HG03159 (cell line): ENCODE measurements around the gene NSUN4.
"Not testable (repeated sequence)": the region's sequence is repeated elsewhere in the genome, so short reads cannot be mapped to it uniquely, and the experiment has no call there.

Experiments
- ATAC-seq: cut with Tn5 transposase; IDR thresholded peaks from one replicate; pipeline ENCODE4 v1.9.1; 2021; ENCODE audit warnings: mild to moderate bottlenecking, moderate library complexity; ENCODE audit not compliant: unreplicated experiment

NSUN4 gene

GRCh38 chr1:46364612-46365011 lies 24.0 kb downstream of the NSUN4 start:
- ATAC-seq, result no peak

GRCh38 chr1:46365796-46366195 lies 25.2 kb downstream of the NSUN4 start:
- ATAC-seq, result not testable (repeated sequence)

- ATAC-seq, result no peak
These were observed 26.5 kb downstream of the NSUN4 start for GRCh38 chr1:46367072-46367471.

- ATAC-seq, result not testable (repeated sequence)
These were observed 27.1 kb downstream of the NSUN4 start for GRCh38 chr1:46367701-46368100.

GRCh38 chr1:46368791-46369190 lies 28.2 kb downstream of the NSUN4 start:
- no peak for ATAC-seq

- no peak for ATAC-seq
These were observed 29.1 kb downstream of the NSUN4 start for GRCh38 chr1:46369542-46370213.

GRCh38 chr1:46370214-46370633 lies 29.6 kb downstream of the NSUN4 start:
- no peak for ATAC-seq

GRCh38 chr1:46372431-46372830 lies 31.8 kb downstream of the NSUN4 start:
- ATAC-seq, result no peak

GRCh38 chr1:46379996-46380395 lies 39.4 kb downstream of the NSUN4 start:
- ATAC-seq, result no peak

GRCh38 chr1:46380508-46380907 lies 39.9 kb downstream of the NSUN4 start:
- ATAC-seq, result no peak

- no peak for ATAC-seq
These were observed 52.9 kb downstream of the NSUN4 start for GRCh38 chr1:46393510-46393909.

GRCh38 chr1:46394108-46394871 lies 53.7 kb downstream of the NSUN4 start, which contains the start of gene FAAH:
TSS of gene FAAH (plus strand) at chr1:46394317. CDS start at chr1:46394349, 32 bp downstream.
- ATAC-seq, result no peak

GRCh38 chr1:46394872-46395465 lies 54.4 kb downstream of the NSUN4 start:
- ATAC-seq, result no peak

- no peak for ATAC-seq
These were observed 56.1 kb downstream of the NSUN4 start for GRCh38 chr1:46396441-46397398.

GRCh38 chr1:46399307-46399706 lies 58.7 kb downstream of the NSUN4 start:
- no peak for ATAC-seq

- no peak for ATAC-seq
These were observed 59.8 kb downstream of the NSUN4 start for GRCh38 chr1:46400421-46400820.

GRCh38 chr1:46401154-46401913 lies 60.7 kb downstream of the NSUN4 start:
- no peak for ATAC-seq

GRCh38 chr1:46401964-46402626 lies 61.5 kb downstream of the NSUN4 start:
- no peak for ATAC-seq

GRCh38 chr1:46403916-46404315 lies 63.3 kb downstream of the NSUN4 start:
- no peak for ATAC-seq
